ENCODE data around the gene VBP1. TPM values are rescaled to one million over a fixed set of nuclear protein-coding genes. Genes with fewer than 3 reads are reported as not detected.
A peak's percentile ranks its signal among the peaks of the same experiment; 100 is the strongest.

The VBP1 gene, protein sequence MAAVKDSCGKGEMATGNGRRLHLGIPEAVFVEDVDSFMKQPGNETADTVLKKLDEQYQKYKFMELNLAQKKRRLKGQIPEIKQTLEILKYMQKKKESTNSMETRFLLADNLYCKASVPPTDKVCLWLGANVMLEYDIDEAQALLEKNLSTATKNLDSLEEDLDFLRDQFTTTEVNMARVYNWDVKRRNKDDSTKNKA
- total RNA-seq (2021; ENCODE audit: unreplicated experiment) (77.3 TPM), Bru-seq, nascent RNA (percentile 69 among the genes with signal in this experiment), BruChase-seq, experiment 1, labeled RNA remaining after a 6-hour chase (percentile 82 among the genes with signal in this experiment), BruChase-seq, experiment 2, labeled RNA remaining after a 2-hour chase (percentile 62 among the genes with signal in this experiment)
- polyA plus RNA-seq (2012), result 15.9 and 31.0 TPM in 2 replicates
- long read RNA-seq, transcript VBP1-201 (6 exons, 1,686 nt), result major isoform, 115 of 123 reads
- long read RNA-seq, partial matches to known transcripts, result 1 of 123 reads
- long read RNA-seq, other reads (novel, unspliced or antisense), result 7 of 123 reads

DNA sequence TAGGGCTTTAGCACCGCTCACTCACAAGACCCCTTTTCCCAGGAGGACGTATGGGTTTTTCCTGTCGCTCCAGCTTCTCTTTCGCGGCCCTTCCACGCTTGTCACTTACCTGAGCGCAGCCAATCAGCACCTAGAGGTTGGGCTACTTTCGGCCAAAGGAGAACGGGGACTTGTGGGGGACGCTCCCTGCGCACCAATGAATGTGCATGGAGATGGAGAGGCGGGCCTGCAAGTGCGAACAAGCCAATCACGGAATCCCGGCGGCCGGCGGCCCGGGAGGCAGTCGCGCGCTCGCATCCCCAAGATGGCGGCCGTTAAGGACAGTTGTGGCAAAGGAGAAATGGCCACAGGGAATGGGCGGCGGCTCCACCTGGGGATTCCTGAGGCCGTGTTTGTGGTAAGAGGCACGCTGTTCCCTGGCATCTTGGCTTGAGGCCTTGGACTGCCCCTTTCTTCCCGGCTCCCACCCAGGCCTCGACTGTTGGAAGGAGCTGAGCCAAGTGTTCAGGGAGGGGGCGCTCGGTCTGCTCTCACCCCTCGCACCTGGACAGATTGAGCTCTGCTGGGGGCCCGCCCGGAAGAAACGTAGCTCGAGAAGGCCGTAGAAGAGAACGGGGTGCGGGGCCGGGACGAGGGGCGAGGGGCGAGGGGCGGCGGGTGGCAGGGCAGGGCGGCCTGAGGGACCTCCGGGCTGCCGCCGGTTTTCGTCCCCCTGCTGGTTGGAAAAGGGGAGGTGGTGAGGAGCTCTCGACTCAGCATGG, at the start of gene VBP1:
VBP1 (plus strand) TSS at position 282 of the 761 bp plus-strand sequence; CDS start at position 305, 23 bp downstream.
- DNase-seq (ENCODE audit: low read depth, low spot score), result peak; percentile 88
- no peaks in the 10 kb centered on the region for H3K27me3 ChIP-seq (ENCODE audit: insufficient read depth, low read length)
- H3K4me3 ChIP-seq (replicated peaks in 1 of 2; ENCODE audit: low read depth in 1 of 2, low read length in 2 of 2), result peak within 1 kb of the TSS; percentile 64 to 78
- H3K79me2 ChIP-seq (ENCODE audit: insufficient read depth, low read length), result peaks cover 50% of the 10 kb centered on the region
- BruUV-seq (replicated peaks), result no TSS peak
- H3K27ac ChIP-seq (ENCODE audit: low read depth, low read length), result peak within 1 kb of the TSS; percentile 67
- H3K9ac ChIP-seq (ENCODE audit: low read length), result peak within 1 kb of the TSS; percentile 87
- H2AFZ ChIP-seq (ENCODE audit: low read depth, low read length, poor library complexity, severe bottlenecking), result no peak within 1 kb of the TSS
- TF ChIP-seq SIN3A (IDR thresholded peaks at IDR 0.05; ENCODE audit: low read depth), result peak; percentile 40; the same call in 1 of the 2 replicates
- TF ChIP-seq, protein P1, sequence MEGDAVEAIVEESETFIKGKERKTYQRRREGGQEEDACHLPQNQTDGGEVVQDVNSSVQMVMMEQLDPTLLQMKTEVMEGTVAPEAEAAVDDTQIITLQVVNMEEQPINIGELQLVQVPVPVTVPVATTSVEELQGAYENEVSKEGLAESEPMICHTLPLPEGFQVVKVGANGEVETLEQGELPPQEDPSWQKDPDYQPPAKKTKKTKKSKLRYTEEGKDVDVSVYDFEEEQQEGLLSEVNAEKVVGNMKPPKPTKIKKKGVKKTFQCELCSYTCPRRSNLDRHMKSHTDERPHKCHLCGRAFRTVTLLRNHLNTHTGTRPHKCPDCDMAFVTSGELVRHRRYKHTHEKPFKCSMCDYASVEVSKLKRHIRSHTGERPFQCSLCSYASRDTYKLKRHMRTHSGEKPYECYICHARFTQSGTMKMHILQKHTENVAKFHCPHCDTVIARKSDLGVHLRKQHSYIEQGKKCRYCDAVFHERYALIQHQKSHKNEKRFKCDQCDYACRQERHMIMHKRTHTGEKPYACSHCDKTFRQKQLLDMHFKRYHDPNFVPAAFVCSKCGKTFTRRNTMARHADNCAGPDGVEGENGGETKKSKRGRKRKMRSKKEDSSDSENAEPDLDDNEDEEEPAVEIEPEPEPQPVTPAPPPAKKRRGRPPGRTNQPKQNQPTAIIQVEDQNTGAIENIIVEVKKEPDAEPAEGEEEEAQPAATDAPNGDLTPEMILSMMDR (IDR thresholded peaks at IDR 0.05 in 2 of 3, conservative IDR thresholded peaks at IDR 0.05 in 1 of 3; ENCODE audit: borderline replicate concordance in 1 of 3, insufficient read depth in 1 of 3, low read depth in 2 of 3, low read length in 2 of 3), result peak; percentile 29 to 44 (median 34); a peak in 4 of 6 replicates
- peak; percentile 22; the same call in 1 of the 2 replicates for TF ChIP-seq ZFX (IDR thresholded peaks at IDR 0.05)
- peak; percentile 89 for TF ChIP-seq YY1 (IDR thresholded peaks at IDR 0.05; ENCODE audit: extremely low read depth, insufficient replicate concordance, low read depth, low read length)
- TF ChIP-seq, protein P2, sequence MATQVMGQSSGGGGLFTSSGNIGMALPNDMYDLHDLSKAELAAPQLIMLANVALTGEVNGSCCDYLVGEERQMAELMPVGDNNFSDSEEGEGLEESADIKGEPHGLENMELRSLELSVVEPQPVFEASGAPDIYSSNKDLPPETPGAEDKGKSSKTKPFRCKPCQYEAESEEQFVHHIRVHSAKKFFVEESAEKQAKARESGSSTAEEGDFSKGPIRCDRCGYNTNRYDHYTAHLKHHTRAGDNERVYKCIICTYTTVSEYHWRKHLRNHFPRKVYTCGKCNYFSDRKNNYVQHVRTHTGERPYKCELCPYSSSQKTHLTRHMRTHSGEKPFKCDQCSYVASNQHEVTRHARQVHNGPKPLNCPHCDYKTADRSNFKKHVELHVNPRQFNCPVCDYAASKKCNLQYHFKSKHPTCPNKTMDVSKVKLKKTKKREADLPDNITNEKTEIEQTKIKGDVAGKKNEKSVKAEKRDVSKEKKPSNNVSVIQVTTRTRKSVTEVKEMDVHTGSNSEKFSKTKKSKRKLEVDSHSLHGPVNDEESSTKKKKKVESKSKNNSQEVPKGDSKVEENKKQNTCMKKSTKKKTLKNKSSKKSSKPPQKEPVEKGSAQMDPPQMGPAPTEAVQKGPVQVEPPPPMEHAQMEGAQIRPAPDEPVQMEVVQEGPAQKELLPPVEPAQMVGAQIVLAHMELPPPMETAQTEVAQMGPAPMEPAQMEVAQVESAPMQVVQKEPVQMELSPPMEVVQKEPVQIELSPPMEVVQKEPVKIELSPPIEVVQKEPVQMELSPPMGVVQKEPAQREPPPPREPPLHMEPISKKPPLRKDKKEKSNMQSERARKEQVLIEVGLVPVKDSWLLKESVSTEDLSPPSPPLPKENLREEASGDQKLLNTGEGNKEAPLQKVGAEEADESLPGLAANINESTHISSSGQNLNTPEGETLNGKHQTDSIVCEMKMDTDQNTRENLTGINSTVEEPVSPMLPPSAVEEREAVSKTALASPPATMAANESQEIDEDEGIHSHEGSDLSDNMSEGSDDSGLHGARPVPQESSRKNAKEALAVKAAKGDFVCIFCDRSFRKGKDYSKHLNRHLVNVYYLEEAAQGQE (IDR thresholded peaks at IDR 0.05; ENCODE audit: low read depth), result no peak
- no peak for TF ChIP-seq EGR1 (IDR thresholded peaks at IDR 0.05; ENCODE audit: low read depth)
- TF ChIP-seq POLR2AphosphoS5 (IDR thresholded peaks at IDR 0.05; ENCODE audit: low read depth, low read length), result peak; percentile 24; the same call in 1 of the 2 replicates
- no peak for TF ChIP-seq JUND (IDR thresholded peaks at IDR 0.05)
- TF ChIP-seq SP1 (IDR thresholded peaks at IDR 0.05; ENCODE audit: low read depth), result peak; percentile 91
- TF ChIP-seq ZNF274 (IDR thresholded peaks at IDR 0.05; ENCODE audit: low read depth, low read length), result no peak
- TF ChIP-seq, protein P3, sequence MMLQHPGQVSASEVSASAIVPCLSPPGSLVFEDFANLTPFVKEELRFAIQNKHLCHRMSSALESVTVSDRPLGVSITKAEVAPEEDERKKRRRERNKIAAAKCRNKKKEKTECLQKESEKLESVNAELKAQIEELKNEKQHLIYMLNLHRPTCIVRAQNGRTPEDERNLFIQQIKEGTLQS (IDR thresholded peaks at IDR 0.05), result no peak
- H3K9me3 ChIP-seq (ENCODE audit: control insufficient read depth in 1 of 2, insufficient read depth in 1 of 2, low read depth in 1 of 2, low read length in 2 of 2), result no peaks in the 10 kb centered on the region
- H3K4me2 ChIP-seq (ENCODE audit: low read length), result peak within 1 kb of the TSS; percentile 80
- peak; percentile 97 for ATAC-seq
- ChIA-PET RAD21 (ENCODE audit: low non-redundant PET in 1 of 2, low total read pairs in 2 of 2, uncharacterized antibody in 2 of 2, unreplicated experiment in 2 of 2) (no interaction called here), CTCF (interaction anchor here (0.6 to 1.7 kb wide), 6 partner anchors 10 to 299 kb away, joined by 3 to 13 read pairs (median 4); no protein-coding TSS in a partner anchor), POLR2A (interaction anchor here (1.6 kb wide), 1 partner anchor 9 kb away, joined by 6 read pairs; no protein-coding TSS in a partner anchor)
- H3K36me3 ChIP-seq (ENCODE audit: control insufficient read depth in 1 of 2, insufficient read depth in 2 of 2, low read length in 2 of 2), result no peaks in the 10 kb centered on the region
- H3K4me1 ChIP-seq (ENCODE audit: control insufficient read depth in 1 of 2, insufficient read depth in 2 of 2, low read length in 2 of 2), result peaks cover 0 to 14% of the 10 kb centered on the region in 2 experiments; a peak in 2 of 4 replicates
- no peaks in the 10 kb centered on the region for H4K20me1 ChIP-seq (ENCODE audit: insufficient read depth)
- no peaks in the 10 kb centered on the region for H3K9me2 ChIP-seq (ENCODE audit: insufficient read depth)
- intact Hi-C loops (cut with micrococcal nuclease), result no loop called here
